Keratinocyte (primary cell): ENCODE results near the gene CRTC1.

Experiments used
- EZH2 ChIP-seq: IDR thresholded peaks from one replicate; pipeline ENCODE4 v1.6.1; 2012; ENCODE audit warnings: inconsistent platforms, mild to moderate bottlenecking, low read length, moderate library complexity
- TF ChIP-seq, protein P1 (sequence below), 3 experiments: IDR thresholded peaks in 1 of 3; conservative IDR thresholded peaks in 1 of 3; optimal IDR thresholded peaks in 1 of 3; 2 replicates in 2 of 3; 3 replicates in 1 of 3; pipeline versions ENCODE3 to v1.5.1; 2011; ENCODE audit warnings: low read length in 3 of 3, mild to moderate bottlenecking in 3 of 3, moderate library complexity in 2 of 3, control low read depth in 1 of 3, inconsistent platforms in 1 of 3; ENCODE audit not compliant: insufficient read depth in 2 of 3; ENCODE audit errors: extremely low read depth in 1 of 3

DNA sequence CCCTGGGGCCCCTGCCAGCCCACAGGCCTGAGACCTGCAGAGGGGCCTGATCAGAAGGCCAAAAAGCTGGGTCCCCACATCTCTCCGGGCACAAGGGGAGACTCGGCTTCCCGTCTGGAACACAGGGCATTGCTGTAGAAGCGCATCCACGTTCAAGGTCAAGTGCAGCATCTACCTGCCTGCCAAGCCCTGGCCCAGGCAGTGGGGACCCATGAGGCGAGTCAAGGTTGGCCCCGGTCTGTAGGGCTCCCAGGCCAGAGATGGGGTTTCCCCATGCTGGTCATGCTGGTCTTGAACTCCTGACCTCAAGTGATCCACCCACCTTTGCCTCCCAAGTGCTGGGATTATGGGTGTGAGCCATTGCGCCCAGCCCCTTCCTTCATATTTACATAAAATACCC, 121.2 kb downstream of the CRTC1 start:
- no peak for TF ChIP-seq EZH2
- TF ChIP-seq, protein P1, sequence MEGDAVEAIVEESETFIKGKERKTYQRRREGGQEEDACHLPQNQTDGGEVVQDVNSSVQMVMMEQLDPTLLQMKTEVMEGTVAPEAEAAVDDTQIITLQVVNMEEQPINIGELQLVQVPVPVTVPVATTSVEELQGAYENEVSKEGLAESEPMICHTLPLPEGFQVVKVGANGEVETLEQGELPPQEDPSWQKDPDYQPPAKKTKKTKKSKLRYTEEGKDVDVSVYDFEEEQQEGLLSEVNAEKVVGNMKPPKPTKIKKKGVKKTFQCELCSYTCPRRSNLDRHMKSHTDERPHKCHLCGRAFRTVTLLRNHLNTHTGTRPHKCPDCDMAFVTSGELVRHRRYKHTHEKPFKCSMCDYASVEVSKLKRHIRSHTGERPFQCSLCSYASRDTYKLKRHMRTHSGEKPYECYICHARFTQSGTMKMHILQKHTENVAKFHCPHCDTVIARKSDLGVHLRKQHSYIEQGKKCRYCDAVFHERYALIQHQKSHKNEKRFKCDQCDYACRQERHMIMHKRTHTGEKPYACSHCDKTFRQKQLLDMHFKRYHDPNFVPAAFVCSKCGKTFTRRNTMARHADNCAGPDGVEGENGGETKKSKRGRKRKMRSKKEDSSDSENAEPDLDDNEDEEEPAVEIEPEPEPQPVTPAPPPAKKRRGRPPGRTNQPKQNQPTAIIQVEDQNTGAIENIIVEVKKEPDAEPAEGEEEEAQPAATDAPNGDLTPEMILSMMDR (optimal IDR thresholded peaks at IDR 0.05 in 1 of 3, IDR thresholded peaks at IDR 0.05 in 1 of 3, conservative IDR thresholded peaks at IDR 0.05 in 1 of 3; ENCODE audit: extremely low read depth in 1 of 3, insufficient read depth in 2 of 3, low read length in 3 of 3) = no peak
